Liver (tissue), 9 donors: ENCODE data around the gene LSM6. TPM values are rescaled to one million over a fixed set of nuclear protein-coding genes. Genes with fewer than 3 reads are reported as not detected.

ENCODE experiments used
- DNase-seq: peaks from one replicate; pipeline ENCODE4 v3.0.0-alpha.2; 2017; ENCODE audit warnings: low spot score
- H3K27ac ChIP-seq, 2 donors: one replicate each; pipeline ENCODE4 v1.7.0; 2013; ENCODE audit warnings: inconsistent platforms in 2 of 2, low read length in 2 of 2, control low read depth in 1 of 2, low read depth in 1 of 2, mild to moderate bottlenecking in 1 of 2
- H3K27me3 ChIP-seq, 4 donors: one replicate each; pipeline versions ENCODE4 v1.6.1 to v1.7.0; 2013; ENCODE audit warnings: low read length in 3 of 4, inconsistent platforms in 1 of 4, mild to moderate bottlenecking in 1 of 4, moderate library complexity in 1 of 4; ENCODE audit not compliant: control insufficient read depth in 4 of 4, insufficient read depth in 4 of 4
- H3K36me3 ChIP-seq, 4 donors: one replicate each; pipeline versions ENCODE4 v1.6.1 to v1.7.0; 2013; ENCODE audit warnings: low read length in 3 of 4, mild to moderate bottlenecking in 3 of 4, low read depth in 1 of 4, moderate library complexity in 1 of 4; ENCODE audit not compliant: control insufficient read depth in 4 of 4, insufficient read depth in 3 of 4
- H3K4me1 ChIP-seq, 4 donors: one replicate each; pipeline versions ENCODE4 v1.6.1 to v1.7.0; 2013; ENCODE audit warnings: low read length in 3 of 4, mild to moderate bottlenecking in 3 of 4, moderate library complexity in 1 of 4; ENCODE audit not compliant: control insufficient read depth in 4 of 4, insufficient read depth in 4 of 4
- H3K4me3 ChIP-seq, 3 donors: one replicate each; pipeline versions ENCODE4 v1.6.1 to v1.7.0; 2013; ENCODE audit warnings: low read length in 3 of 3, control low read depth in 1 of 3, low read depth in 1 of 3, mild to moderate bottlenecking in 1 of 3
- H3K9ac ChIP-seq, 2 donors: one replicate each; pipeline ENCODE4 v1.7.0; 2013; ENCODE audit warnings: low read length in 2 of 2, mild to moderate bottlenecking in 2 of 2, moderate library complexity in 2 of 2, control low read depth in 1 of 2, low read depth in 1 of 2
- H3K9me3 ChIP-seq, 4 donors: one replicate each; pipeline versions ENCODE4 v1.6.1 to v1.7.0; 2013; ENCODE audit warnings: low read length in 3 of 4; ENCODE audit not compliant: control insufficient read depth in 4 of 4
- ATF3 ChIP-seq: IDR thresholded peaks from 2 replicates; pipeline ENCODE4 v1.6.1; 2016; ENCODE audit warnings: antibody characterized with exemption
- CTCF ChIP-seq: fragments of 150-350 bp; IDR thresholded peaks from 2 replicates; pipeline ENCODE4 v1.5.1; 2017; ENCODE audit warnings: improper control_type of control experiment, low read depth, low read length; ENCODE audit not compliant: missing input control
- EGR1 ChIP-seq, 2 donors: IDR thresholded peaks; 2 replicates each; pipeline ENCODE4 v1.6.1; 2016 to 2018; ENCODE audit warnings: antibody characterized with exemption in 2 of 2, low read depth in 2 of 2
- FOXA1 ChIP-seq: IDR thresholded peaks from 2 replicates; pipeline ENCODE4 v1.6.1; 2016; ENCODE audit warnings: antibody characterized with exemption
- FOXA2 ChIP-seq: IDR thresholded peaks from 2 replicates; pipeline ENCODE4 v1.6.1; 2016; ENCODE audit warnings: antibody characterized with exemption
- GABPA ChIP-seq, 2 donors: IDR thresholded peaks in 1 of 2; conservative IDR thresholded peaks in 1 of 2; 2 replicates each; pipeline ENCODE4 v1.6.1; 2016; ENCODE audit warnings: antibody characterized with exemption in 2 of 2, mild to moderate bottlenecking in 1 of 2, moderate library complexity in 1 of 2
- HNF4A ChIP-seq, 2 donors: conservative IDR thresholded peaks; 2 replicates each; pipeline ENCODE4 v1.6.1; 2016; ENCODE audit warnings: antibody characterized with exemption in 2 of 2, mild to moderate bottlenecking in 2 of 2
- HNF4G ChIP-seq: IDR thresholded peaks from 2 replicates; pipeline ENCODE4 v1.6.1; 2016; ENCODE audit warnings: antibody characterized with exemption
- JUND ChIP-seq, 2 donors: IDR thresholded peaks; 2 replicates each; pipeline ENCODE4 v1.6.1; 2016; ENCODE audit warnings: antibody characterized with exemption in 2 of 2
- MAX ChIP-seq: IDR thresholded peaks from 2 replicates; pipeline ENCODE4 v1.6.1; 2016; ENCODE audit warnings: antibody characterized with exemption
- NR2F2 ChIP-seq: IDR thresholded peaks from 2 replicates; pipeline ENCODE4 v1.6.1; 2016; ENCODE audit warnings: antibody characterized with exemption
- RXRA ChIP-seq, 2 donors: IDR thresholded peaks; 2 replicates each; pipeline ENCODE4 v1.6.1; 2017 to 2018; ENCODE audit warnings: antibody characterized with exemption in 2 of 2, mild to moderate bottlenecking in 1 of 2
- SP1 ChIP-seq: IDR thresholded peaks from 2 replicates; pipeline ENCODE4 v1.6.1; 2018; ENCODE audit warnings: antibody characterized with exemption, mild to moderate bottlenecking
- TAF1 ChIP-seq: conservative IDR thresholded peaks from 2 replicates; pipeline ENCODE4 v1.6.1; 2016; ENCODE audit warnings: antibody characterized with exemption, mild to moderate bottlenecking
- YY1 ChIP-seq: IDR thresholded peaks from 2 replicates; pipeline ENCODE4 v1.6.1; 2016; ENCODE audit warnings: antibody characterized with exemption, mild to moderate bottlenecking
- WGBS: extraction: QIAGEN DNeasy Blood & Tissue Kit; methylation state at CpG from one replicate; pipeline ENCODE4 v1.1.7; 2013; 5-methylcytosine and 5-hydroxymethylcytosine counted together
- polyA plus RNA-seq, 2 donors: library from polyadenylated mRNA; stranded (reverse) in 1 of 2; unstranded in 1 of 2; fragments of 200-250 nt in 1 of 2; fragments of >200 nt in 1 of 2; fragmentation: Nextera tagmentation in 1 of 2; extraction: Ambion mirVana in 1 of 2; gene quantifications; one replicate each; pipeline versions ENCODE4 v1.2.1 to v1.2.3, GENCODE V29; 2013 to 2015
- total RNA-seq, 2 donors: library from RNA; depleted of rRNA; stranded (reverse); fragments of >200 nt; gene quantifications; one replicate each; pipeline ENCODE4 v1.2.3, GENCODE V29; 2014
- TF ChIP-seq, protein P1 (sequence below): IDR thresholded peaks from 2 replicates; pipeline ENCODE4 v1.6.1; 2016; ENCODE audit warnings: antibody characterized with exemption, mild to moderate bottlenecking
- TF ChIP-seq, protein P2 (sequence below): IDR thresholded peaks from 2 replicates; pipeline ENCODE4 v1.6.1; 2016; ENCODE audit warnings: antibody characterized with exemption
- donor health status: healthy.
- donor health status: healthy.
- donor health status: healthy.
- donor health status: healthy.
- donor health status: healthy.

The LSM6 gene
- total and polyA plus RNA-seq, 4 donors = 14.7 to 26.9 (median 24.2) TPM

DNA sequence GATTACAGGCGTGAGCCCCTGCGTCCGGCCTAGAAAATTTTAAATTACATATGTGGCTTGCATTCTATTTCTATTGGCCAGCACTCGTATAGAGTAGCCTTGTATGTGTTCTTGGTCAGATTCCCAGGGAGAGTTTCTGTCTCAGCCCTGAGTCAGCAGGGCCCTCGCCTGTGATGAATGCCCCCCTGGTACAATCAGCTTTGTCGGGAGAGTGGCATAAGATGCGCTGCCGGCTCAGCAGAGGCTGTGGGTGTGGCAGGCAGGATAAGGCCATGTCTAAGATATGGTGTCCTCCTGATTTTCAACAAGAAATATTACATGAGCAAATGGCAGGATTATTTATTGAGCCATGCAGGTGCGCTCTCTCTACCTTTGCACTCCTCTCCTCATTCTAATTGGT lies 37.3 kb downstream of the LSM6 start:
- H3K9ac ChIP-seq = no peak overlapping the region
- 92% methylated on average over 9 of the region's 9 CpGs for WGBS

GRCh38 chr4:146214238-146214637 lies 38.7 kb downstream of the LSM6 start, which contains the start of gene REELD1:
TSS of gene REELD1 (plus strand) at chr4:146214538. CDS start at chr4:146216953, 2,415 bp downstream.
- H3K27ac ChIP-seq = no peak within 1 kb of the TSS
- H3K4me1 ChIP-seq = no peaks in the 10 kb centered on the region
- WGBS = 85% methylated on average over 5 of the region's 5 CpGs
- DNase-seq = no peak
- H3K27me3 ChIP-seq = no peaks in the 10 kb centered on the region
- H3K9ac ChIP-seq = no peak within 1 kb of the TSS
- no peak for TF ChIP-seq SP1
- TF ChIP-seq EGR1 (IDR thresholded peaks at IDR 0.05; ENCODE audit: low read depth in 2 of 2) = no peak
- TF ChIP-seq, protein P1, sequence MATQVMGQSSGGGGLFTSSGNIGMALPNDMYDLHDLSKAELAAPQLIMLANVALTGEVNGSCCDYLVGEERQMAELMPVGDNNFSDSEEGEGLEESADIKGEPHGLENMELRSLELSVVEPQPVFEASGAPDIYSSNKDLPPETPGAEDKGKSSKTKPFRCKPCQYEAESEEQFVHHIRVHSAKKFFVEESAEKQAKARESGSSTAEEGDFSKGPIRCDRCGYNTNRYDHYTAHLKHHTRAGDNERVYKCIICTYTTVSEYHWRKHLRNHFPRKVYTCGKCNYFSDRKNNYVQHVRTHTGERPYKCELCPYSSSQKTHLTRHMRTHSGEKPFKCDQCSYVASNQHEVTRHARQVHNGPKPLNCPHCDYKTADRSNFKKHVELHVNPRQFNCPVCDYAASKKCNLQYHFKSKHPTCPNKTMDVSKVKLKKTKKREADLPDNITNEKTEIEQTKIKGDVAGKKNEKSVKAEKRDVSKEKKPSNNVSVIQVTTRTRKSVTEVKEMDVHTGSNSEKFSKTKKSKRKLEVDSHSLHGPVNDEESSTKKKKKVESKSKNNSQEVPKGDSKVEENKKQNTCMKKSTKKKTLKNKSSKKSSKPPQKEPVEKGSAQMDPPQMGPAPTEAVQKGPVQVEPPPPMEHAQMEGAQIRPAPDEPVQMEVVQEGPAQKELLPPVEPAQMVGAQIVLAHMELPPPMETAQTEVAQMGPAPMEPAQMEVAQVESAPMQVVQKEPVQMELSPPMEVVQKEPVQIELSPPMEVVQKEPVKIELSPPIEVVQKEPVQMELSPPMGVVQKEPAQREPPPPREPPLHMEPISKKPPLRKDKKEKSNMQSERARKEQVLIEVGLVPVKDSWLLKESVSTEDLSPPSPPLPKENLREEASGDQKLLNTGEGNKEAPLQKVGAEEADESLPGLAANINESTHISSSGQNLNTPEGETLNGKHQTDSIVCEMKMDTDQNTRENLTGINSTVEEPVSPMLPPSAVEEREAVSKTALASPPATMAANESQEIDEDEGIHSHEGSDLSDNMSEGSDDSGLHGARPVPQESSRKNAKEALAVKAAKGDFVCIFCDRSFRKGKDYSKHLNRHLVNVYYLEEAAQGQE = no peak
- no peak for TF ChIP-seq FOXA1
- no peak for TF ChIP-seq JUND (IDR thresholded peaks at IDR 0.05)
- TF ChIP-seq, protein P2, sequence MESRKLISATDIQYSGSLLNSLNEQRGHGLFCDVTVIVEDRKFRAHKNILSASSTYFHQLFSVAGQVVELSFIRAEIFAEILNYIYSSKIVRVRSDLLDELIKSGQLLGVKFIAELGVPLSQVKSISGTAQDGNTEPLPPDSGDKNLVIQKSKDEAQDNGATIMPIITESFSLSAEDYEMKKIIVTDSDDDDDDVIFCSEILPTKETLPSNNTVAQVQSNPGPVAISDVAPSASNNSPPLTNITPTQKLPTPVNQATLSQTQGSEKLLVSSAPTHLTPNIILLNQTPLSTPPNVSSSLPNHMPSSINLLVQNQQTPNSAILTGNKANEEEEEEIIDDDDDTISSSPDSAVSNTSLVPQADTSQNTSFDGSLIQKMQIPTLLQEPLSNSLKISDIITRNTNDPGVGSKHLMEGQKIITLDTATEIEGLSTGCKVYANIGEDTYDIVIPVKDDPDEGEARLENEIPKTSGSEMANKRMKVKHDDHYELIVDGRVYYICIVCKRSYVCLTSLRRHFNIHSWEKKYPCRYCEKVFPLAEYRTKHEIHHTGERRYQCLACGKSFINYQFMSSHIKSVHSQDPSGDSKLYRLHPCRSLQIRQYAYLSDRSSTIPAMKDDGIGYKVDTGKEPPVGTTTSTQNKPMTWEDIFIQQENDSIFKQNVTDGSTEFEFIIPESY = no peak
- TF ChIP-seq GABPA (IDR thresholded peaks at IDR 0.05 in 1 of 2, conservative IDR thresholded peaks at IDR 0.05 in 1 of 2) = no peak
- no peak for TF ChIP-seq HNF4A (conservative IDR thresholded peaks at IDR 0.05)
- no peak for TF ChIP-seq CTCF
- TF ChIP-seq FOXA2 = no peak
- TF ChIP-seq ATF3 = no peak
- TF ChIP-seq MAX = no peak
- TF ChIP-seq HNF4G = no peak
- TF ChIP-seq TAF1 = no peak
- TF ChIP-seq RXRA (IDR thresholded peaks at IDR 0.05) = no peak
- no peak for TF ChIP-seq YY1
- TF ChIP-seq NR2F2 = no peak
- no peaks in the 10 kb centered on the region for H3K36me3 ChIP-seq
- H3K4me3 ChIP-seq = no peak within 1 kb of the TSS
- H3K9me3 ChIP-seq = no peaks in the 10 kb centered on the region

More for the DNA sequence above, 37.3 kb downstream of the LSM6 start:
- Histone ChIP-seq H3K4me3 (no peak overlapping the region), H3K27ac (no peak overlapping the region), H3K27me3 (no peaks in the 10 kb centered on the region), H3K36me3 (no peaks in the 10 kb centered on the region), H3K4me1 (no peaks in the 10 kb centered on the region), H3K9me3 (no peaks in the 10 kb centered on the region)
- TF ChIP-seq SP1 = no peak
- no peak for TF ChIP-seq YY1
- TF ChIP-seq FOXA2 = no peak
- no peak for DNase-seq
